Testis (tissue), 5 donors: Measurements from ENCODE around the gene KAT5. TPM values are rescaled to one million over a fixed set of nuclear protein-coding genes. Genes with fewer than 3 reads are reported as not detected.

Experiments used
- DNase-seq: peaks from one replicate; pipeline ENCODE4 v3.0.0-alpha.2; 2019
- H3K27ac ChIP-seq, 2 donors: fragments of 200-600 bp; sonication (generic); one replicate each; pipeline ENCODE4 v1.5.1; 2019
- H3K27me3 ChIP-seq: fragments of 200-600 bp; sonication (generic); one replicate; pipeline ENCODE4 v1.5.1; 2019
- H3K36me3 ChIP-seq: fragments of 200-600 bp; sonication (generic); one replicate; pipeline ENCODE4 v1.5.1; 2017; ENCODE audit warnings: low read depth; ENCODE audit errors: missing control alignments
- H3K4me1 ChIP-seq: fragments of 200-600 bp; sonication (generic); one replicate; pipeline ENCODE4 v1.5.1; 2019
- H3K4me3 ChIP-seq, 2 donors: fragments of 200-600 bp; sonication (generic); one replicate each; pipeline ENCODE4 v1.5.1; 2017 to 2019
- H3K9me3 ChIP-seq: fragments of 200-600 bp; sonication (generic); one replicate; pipeline ENCODE4 v1.5.1; 2017
- POLR2A ChIP-seq: fragments of 450-650 bp; IDR thresholded peaks from one replicate; pipeline ENCODE4 v1.6.1; 2017; ENCODE audit warnings: antibody characterized with exemption, mild to moderate bottlenecking, moderate library complexity
- WGBS, 2 donors: methylation state at CpG; one replicate each; pipeline ENCODE4 v1.1.5; 2018; 5-methylcytosine and 5-hydroxymethylcytosine counted together
- intact Hi-C: fragments of 100-400 bp; cut with DNase I; formaldehyde crosslinking; loops from one replicate; pipeline ENCODE4 v1.15.1; 2023; ENCODE audit warnings: low total_unique reads
- long read RNA-seq, 2 donors: transcript quantifications; one replicate each; lab custom pipeline, GENCODE V29; 2026
- polyA plus RNA-seq: library from polyadenylated mRNA; stranded (reverse); fragments of 350-450 nt; fragmentation: Illumina TruSeq; extraction: RNeasy Lipid Tissue Mini Kit (QIAGEN cat#74804); gene quantifications from one replicate; pipeline ENCODE4 v1.2.3, GENCODE V29; 2014; ENCODE audit warnings: low read depth, low replicate concordance; ENCODE audit not compliant: insufficient read depth
- total RNA-seq, 2 donors: library from RNA; depleted of rRNA; stranded (reverse); fragments of >200 nt; gene quantifications; one replicate each; pipeline ENCODE4 v1.2.3, GENCODE V29; 2016
- TF ChIP-seq, protein P1 (sequence below), 3 experiments: fragments of 450-650 bp in 2 of 3; fragments of 200-600 bp in 1 of 3; sonication (generic) in 1 of 3; IDR thresholded peaks; one replicate each; pipeline ENCODE4 v1.5.1; 2016 to 2019; ENCODE audit warnings: antibody characterized with exemption in 3 of 3, mild to moderate bottlenecking in 2 of 3, moderate library complexity in 1 of 3

KAT5 gene
- 100 to 1,000 TPM; 101 to 121 TPM for total RNA-seq
- polyA plus RNA-seq: 154 TPM
- long read RNA-seq, donor 1, transcript KAT5-202 (13 exons, 2,059 nt): major isoform, 6 of 11 reads
- long read RNA-seq, donor 1, partial matches to known transcripts: 0 of 11 reads
- long read RNA-seq, donor 1, other reads (novel, unspliced or antisense): 0 of 11 reads
- long read RNA-seq, donor 2, partial matches to known transcripts: 0 of 9 reads
- long read RNA-seq, donor 2, other reads (novel, unspliced or antisense): 0 of 9 reads

- WGBS, 2 donors: 0% methylated on average over 49 to 64 of the region's 65 CpGs
- H3K27me3 ChIP-seq: no peaks in the 10 kb centered on the region
- peaks cover 12% of the 10 kb centered on the region for H3K4me1 ChIP-seq
- DNase-seq: peak; percentile 99
- no peaks in the 10 kb centered on the region for H3K36me3 ChIP-seq
- H3K4me3 ChIP-seq: peak within 1 kb of the TSS; percentile 64 to 74
- TF ChIP-seq POLR2A: peak; percentile 59
- TF ChIP-seq, protein P1, sequence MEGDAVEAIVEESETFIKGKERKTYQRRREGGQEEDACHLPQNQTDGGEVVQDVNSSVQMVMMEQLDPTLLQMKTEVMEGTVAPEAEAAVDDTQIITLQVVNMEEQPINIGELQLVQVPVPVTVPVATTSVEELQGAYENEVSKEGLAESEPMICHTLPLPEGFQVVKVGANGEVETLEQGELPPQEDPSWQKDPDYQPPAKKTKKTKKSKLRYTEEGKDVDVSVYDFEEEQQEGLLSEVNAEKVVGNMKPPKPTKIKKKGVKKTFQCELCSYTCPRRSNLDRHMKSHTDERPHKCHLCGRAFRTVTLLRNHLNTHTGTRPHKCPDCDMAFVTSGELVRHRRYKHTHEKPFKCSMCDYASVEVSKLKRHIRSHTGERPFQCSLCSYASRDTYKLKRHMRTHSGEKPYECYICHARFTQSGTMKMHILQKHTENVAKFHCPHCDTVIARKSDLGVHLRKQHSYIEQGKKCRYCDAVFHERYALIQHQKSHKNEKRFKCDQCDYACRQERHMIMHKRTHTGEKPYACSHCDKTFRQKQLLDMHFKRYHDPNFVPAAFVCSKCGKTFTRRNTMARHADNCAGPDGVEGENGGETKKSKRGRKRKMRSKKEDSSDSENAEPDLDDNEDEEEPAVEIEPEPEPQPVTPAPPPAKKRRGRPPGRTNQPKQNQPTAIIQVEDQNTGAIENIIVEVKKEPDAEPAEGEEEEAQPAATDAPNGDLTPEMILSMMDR (IDR thresholded peaks at IDR 0.05): peak; percentile 99 to 100 (median 99)
- H3K9me3 ChIP-seq: no peaks in the 10 kb centered on the region
- H3K27ac ChIP-seq: peak within 1 kb of the TSS; percentile 98
- intact Hi-C loops: loop anchor here (5.0 kb wide), 1 partner anchor 105 kb away; no protein-coding TSS in a partner anchor
Observed at GRCh38 chr11:65711785-65712632, at the start of gene KAT5. Gene KAT5 (plus strand): TSS chr11:65712252. CDS start chr11:65712268, 16 bp downstream.

DNA sequence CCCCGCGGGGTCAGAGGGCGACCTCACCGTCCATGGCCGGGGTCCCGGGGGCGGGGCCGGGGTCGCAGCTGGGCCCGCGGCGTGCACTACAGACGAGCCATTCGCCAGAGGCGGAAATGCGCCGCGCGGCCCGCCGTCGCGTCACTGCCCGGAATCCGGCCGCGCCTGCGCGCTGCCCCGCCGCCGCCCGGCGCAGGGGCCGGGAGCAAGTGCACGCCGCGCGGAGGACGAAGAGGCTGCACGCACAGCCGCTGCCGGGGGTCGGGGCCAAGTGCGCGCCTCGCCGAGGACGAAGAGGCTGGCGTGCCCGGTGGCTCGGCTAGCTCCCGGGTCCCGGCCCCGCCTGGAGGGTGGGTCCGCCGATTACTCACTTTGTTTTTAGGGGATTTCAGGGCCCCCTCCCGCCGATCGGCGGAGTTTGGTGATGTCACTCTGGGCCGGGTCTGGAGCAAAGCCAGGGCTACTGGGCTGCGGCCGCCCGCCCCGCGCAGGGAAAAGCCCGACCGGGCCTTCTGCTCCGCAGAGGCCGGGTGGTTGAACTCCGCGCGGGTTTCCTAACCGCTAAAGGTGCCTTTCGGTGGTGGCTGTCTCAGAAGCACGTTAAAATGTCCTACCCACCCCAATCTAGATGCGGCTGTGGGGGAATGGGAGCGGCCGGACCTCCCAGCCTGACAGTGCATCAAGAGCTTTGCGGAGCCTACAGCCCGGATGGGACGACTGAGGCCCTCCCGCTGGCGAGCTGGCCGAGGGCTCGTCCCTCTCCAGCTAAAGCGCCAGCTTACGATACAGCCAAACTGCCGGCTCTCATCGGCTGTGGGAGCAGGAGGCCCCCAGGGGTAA, 49.0 kb upstream of the KAT5 start, which contains the start of gene RELA:
RELA (minus strand) TSS at position 118 of the 840 bp plus-strand sequence; CDS start at position 34, 84 bp downstream.
- WGBS, 2 donors: 0% methylated on average over 13 to 87 of the region's 91 CpGs
- intact Hi-C loops: no loop called here

DNA sequence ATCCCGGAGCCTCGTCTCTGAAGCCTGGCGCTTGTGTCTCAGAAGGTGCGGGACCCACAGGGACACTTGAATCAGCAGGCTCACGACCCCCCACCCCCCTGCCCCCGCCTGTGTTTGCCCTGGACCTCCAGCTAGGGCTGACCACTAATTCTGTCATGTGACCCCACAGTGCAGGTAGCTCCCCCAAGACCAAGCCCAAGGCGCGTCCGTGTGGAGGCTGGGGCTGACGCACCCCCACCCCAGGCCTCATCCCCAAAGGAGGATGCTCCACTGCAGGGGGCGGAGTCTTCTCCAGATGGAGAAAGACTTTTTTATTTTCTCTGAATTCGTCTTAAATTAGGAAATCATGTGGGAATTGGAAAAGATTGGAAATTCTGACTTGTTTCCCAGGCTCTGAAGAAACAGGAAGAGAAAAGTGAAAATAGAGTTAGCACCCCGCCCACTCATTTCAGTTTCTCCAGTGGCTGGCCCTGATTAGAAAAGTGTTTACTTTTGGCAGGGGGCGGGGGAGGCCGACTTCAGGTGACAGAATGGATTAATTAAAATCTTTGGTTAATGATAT, 48.3 kb upstream of the KAT5 start:
- H3K27me3 ChIP-seq: no peaks in the 10 kb centered on the region
- WGBS, 2 donors: 0% methylated on average over 8 to 15 of the region's 15 CpGs
- no peaks in the 10 kb centered on the region for H3K36me3 ChIP-seq
- intact Hi-C loops: no loop called here
- TF ChIP-seq POLR2A: no peak
- TF ChIP-seq, protein P1 (IDR thresholded peaks at IDR 0.05): no peak
- H3K27ac ChIP-seq: peak overlapping the region; percentile 93 to 97
- peaks cover 18% of the 10 kb centered on the region for H3K4me1 ChIP-seq
- DNase-seq: peak; percentile 68
- H3K9me3 ChIP-seq: no peaks in the 10 kb centered on the region
- peak overlapping the region; percentile 81 to 93 for H3K4me3 ChIP-seq

More for the DNA sequence above, 49.0 kb upstream of the KAT5 start, which contains the start of gene RELA:
- no peaks in the 10 kb centered on the region for H3K9me3 ChIP-seq
- H3K27ac ChIP-seq: peak within 1 kb of the TSS; percentile 93 to 97
- H3K36me3 ChIP-seq: no peaks in the 10 kb centered on the region
- H3K4me3 ChIP-seq: peak within 1 kb of the TSS; percentile 81 to 93
- peaks cover 18% of the 10 kb centered on the region for H3K4me1 ChIP-seq
- no peaks in the 10 kb centered on the region for H3K27me3 ChIP-seq
- peak; percentile 93 for DNase-seq
- TF ChIP-seq, protein P1 (IDR thresholded peaks at IDR 0.05): peak in 1 of 3 experiments; percentile 43
- TF ChIP-seq POLR2A: peak; percentile 71

DNA sequence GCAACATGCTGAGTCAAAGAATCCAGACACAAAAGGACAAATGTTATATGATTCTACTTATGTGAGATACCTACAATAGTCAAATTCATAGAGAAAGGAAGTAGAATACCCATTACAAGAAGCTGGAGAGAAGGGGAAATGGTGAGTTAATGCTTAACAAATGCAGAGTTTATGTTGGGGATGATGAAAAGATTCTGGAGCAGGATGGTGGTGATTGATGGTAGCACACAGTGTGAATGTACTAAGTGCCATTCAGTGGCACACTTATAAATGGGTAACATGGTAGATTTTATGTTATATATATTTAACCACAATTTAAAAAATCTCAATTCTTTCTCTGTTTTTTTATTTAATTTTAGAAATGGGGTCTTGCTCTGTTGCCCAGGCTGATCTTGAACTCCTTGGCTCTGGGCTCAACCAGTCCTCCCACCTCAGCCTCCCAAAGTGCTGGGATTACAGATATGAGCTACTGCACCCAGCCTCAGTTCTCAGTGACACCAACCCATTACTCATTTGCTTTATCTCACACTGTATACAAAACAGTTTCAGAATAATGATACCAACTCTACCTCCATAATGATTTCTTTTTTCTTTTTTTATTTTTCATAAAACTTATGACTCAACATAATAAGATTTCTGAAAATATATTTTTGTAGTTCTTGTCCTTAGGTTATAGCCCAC, 39.7 kb upstream of the KAT5 start:
- TF ChIP-seq, protein P1 (IDR thresholded peaks at IDR 0.05): no peak
- no peak for TF ChIP-seq POLR2A

More for the DNA sequence above, 39.7 kb upstream of the KAT5 start:
- Histone ChIP-seq H3K9me3 (no peaks in the 10 kb centered on the region), H3K4me3 (no peak overlapping the region), H3K27me3 (no peaks in the 10 kb centered on the region), H3K36me3 (no peaks in the 10 kb centered on the region), H3K27ac (no peak overlapping the region), H3K4me1 (no peaks in the 10 kb centered on the region)
- DNase-seq: no peak
- intact Hi-C loops: no loop called here
